SK-N-SH (cell line): Measurements from ENCODE around the gene GTF2H4. TPM values are rescaled to one million over a fixed set of nuclear protein-coding genes. Genes with fewer than 3 reads are reported as not detected.

ENCODE experiments used
- CTCF ChIA-PET: fragments of 300-600, 350-600 bp; formaldehyde crosslinking; extraction: SDS; loops from one replicate; lab custom pipeline; 2021; lab: Yijun Ruan, JAX
- POLR2A ChIA-PET: fragments of 350-600 bp; sonication (Branson Sonifier 250); formaldehyde crosslinking; extraction: SDS; loops from one replicate; lab custom pipeline; 2020; ENCODE audit warnings: antibody characterized with exemption, inconsistent platforms; lab: Yijun Ruan, JAX
- DNase-seq: peaks from one replicate; pipeline ENCODE4 v3.0.0; 2012
- H2AFZ ChIP-seq: fragments of 200-600 bp; sonication (generic); 2 replicates; pipeline ENCODE4 v1.8.1; 2016; ENCODE audit warnings: antibody characterized with exemption, mild to moderate bottlenecking, low read depth
- H3F3A ChIP-seq: fragments of 200-600 bp; sonication (generic); replicated peaks from 2 replicates; pipeline ENCODE3; 2016; ENCODE audit warnings: antibody characterized with exemption, mild to moderate bottlenecking; ENCODE audit not compliant: insufficient read depth
- H3K27ac ChIP-seq, 2 experiments: fragments of 200-500 bp in 1 of 2; fragments of 200-600 bp in 1 of 2; sonication (Bioruptor generic) in 1 of 2; sonication (generic), shearing (Covaris generic) in 1 of 2; 2 replicates each; pipeline versions ENCODE4 v1.5.1 to v1.6.1; 2014 to 2016; ENCODE audit warnings: low read depth in 2 of 2, inconsistent platforms in 1 of 2, low read length in 1 of 2, mild to moderate bottlenecking in 1 of 2, mixed read lengths in 1 of 2
- H3K27me3 ChIP-seq: fragments of 200-600 bp; sonication (generic), shearing (Covaris generic); 2 replicates; pipeline ENCODE4 v1.6.1; 2016; ENCODE audit warnings: mixed run types; ENCODE audit not compliant: insufficient read depth
- H3K36me3 ChIP-seq, 2 experiments: fragments of 200-500 bp in 1 of 2; fragments of 200-600 bp in 1 of 2; sonication (Bioruptor generic) in 1 of 2; sonication (generic) in 1 of 2; replicated peaks in 1 of 2; 2 replicates each; pipeline versions ENCODE3 to v1.5.1; 2014 to 2016; ENCODE audit warnings: low read length in 1 of 2, mild to moderate bottlenecking in 1 of 2; ENCODE audit not compliant: insufficient read depth in 2 of 2, control insufficient read depth in 1 of 2
- H3K4me1 ChIP-seq, 2 experiments: fragments of 200-500 bp in 1 of 2; fragments of 200-600 bp in 1 of 2; sonication (Bioruptor generic) in 1 of 2; sonication (generic), shearing (Covaris generic) in 1 of 2; 2 replicates each; pipeline versions ENCODE4 v1.5.1 to v1.6.1; 2014 to 2016; ENCODE audit warnings: low read depth in 1 of 2, low read length in 1 of 2, mixed run types in 1 of 2; ENCODE audit not compliant: insufficient read depth in 2 of 2, control insufficient read depth in 1 of 2
- H3K4me2 ChIP-seq: fragments of 200-600 bp; sonication (generic), shearing (Covaris generic); 2 replicates; pipeline ENCODE4 v1.6.1; 2017; ENCODE audit warnings: mixed run types
- H3K4me3 ChIP-seq, 2 experiments: fragments of 200-500 bp in 1 of 2; fragments of 200-600 bp in 1 of 2; sonication (Bioruptor generic) in 1 of 2; sonication (generic), shearing (Covaris generic) in 1 of 2; 2 replicates each; pipeline versions ENCODE4 v1.5.1 to v1.8.1; 2014 to 2016; ENCODE audit warnings: low read depth in 2 of 2, inconsistent platforms in 1 of 2, low read length in 1 of 2, mild to moderate bottlenecking in 1 of 2, mixed read lengths in 1 of 2, moderate library complexity in 1 of 2
- H3K79me2 ChIP-seq: fragments of 200-600 bp; sonication (generic); 2 replicates; pipeline ENCODE4 v1.8.1; 2017; ENCODE audit warnings: mild to moderate bottlenecking; ENCODE audit not compliant: insufficient read depth
- H3K9ac ChIP-seq: fragments of 200-600 bp; sonication (generic); 2 replicates; pipeline ENCODE4 v1.6.1; 2017; ENCODE audit warnings: mixed run types
- H3K9me2 ChIP-seq: fragments of 200-600 bp; sonication (generic); 2 replicates; pipeline ENCODE4 v1.6.1; 2017; ENCODE audit warnings: mixed run types
- H3K9me3 ChIP-seq: fragments of 200-600 bp; sonication (generic); 2 replicates; pipeline ENCODE4 v1.6.1; 2017; ENCODE audit warnings: mixed run types, mild to moderate bottlenecking, moderate library complexity
- H4K20me1 ChIP-seq: fragments of 200-600 bp; sonication (generic); 2 replicates; pipeline ENCODE4 v1.6.1; 2017; ENCODE audit warnings: mild to moderate bottlenecking, mixed run types; ENCODE audit not compliant: insufficient read depth
- EP300 ChIP-seq, 2 experiments: IDR thresholded peaks; 2 replicates each; pipeline versions ENCODE4 v1.4.0 to v1.6.1; 2012; ENCODE audit warnings: borderline replicate concordance in 1 of 2, low read depth in 1 of 2, low read length in 1 of 2
- EZH2phosphoT487 ChIP-seq: fragments of 200-600 bp; sonication (generic); IDR thresholded peaks from 2 replicates; pipeline ENCODE4 v1.6.1; 2017; ENCODE audit warnings: low read depth, mixed run types, mild to moderate bottlenecking, antibody characterized with exemption, moderate library complexity, borderline replicate concordance
- FOSL2 ChIP-seq: IDR thresholded peaks from 2 replicates; pipeline ENCODE4 v1.4.0; 2012; ENCODE audit warnings: low read depth, mild to moderate bottlenecking, moderate library complexity, borderline replicate concordance
- GABPA ChIP-seq: IDR thresholded peaks from 2 replicates; pipeline ENCODE4 v1.4.0; 2012; ENCODE audit warnings: low read depth, mild to moderate bottlenecking
- GATA2 ChIP-seq: sonication (generic); formaldehyde crosslinking; IDR thresholded peaks from 2 replicates; pipeline ENCODE4 v1.5.0; 2020; ENCODE audit warnings: mild to moderate bottlenecking, missing genetic modification reagents
- JUND ChIP-seq: IDR thresholded peaks from 2 replicates; pipeline ENCODE4 v1.4.0; 2012
- MXI1 ChIP-seq: IDR thresholded peaks from 2 replicates; pipeline ENCODE4 v1.6.1; 2012; ENCODE audit warnings: mild to moderate bottlenecking, low read depth, low read length, improper control_type of control experiment
- NFIC ChIP-seq: IDR thresholded peaks from 2 replicates; pipeline ENCODE4 v1.4.0; 2012; ENCODE audit warnings: borderline replicate concordance
- NRF1 ChIP-seq: IDR thresholded peaks from 2 replicates; pipeline ENCODE4 v1.6.1; 2012; ENCODE audit warnings: low read depth, mild to moderate bottlenecking, low read length
- POLR2AphosphoS5 ChIP-seq: IDR thresholded peaks from 2 replicates; pipeline ENCODE4 v1.6.1; 2012; ENCODE audit warnings: low read depth, low read length
- RCOR1 ChIP-seq: fragments of 150-350 bp; IDR thresholded peaks from 2 replicates; pipeline ENCODE4 v1.6.1; 2017; ENCODE audit warnings: antibody characterized with exemption, low read length
- RFX5 ChIP-seq: IDR thresholded peaks from 2 replicates; pipeline ENCODE4 v1.6.1; 2012; ENCODE audit warnings: mild to moderate bottlenecking, improper control_type of control experiment, low read length
- SMC3 ChIP-seq: IDR thresholded peaks from 2 replicates; pipeline ENCODE4 v1.6.1; 2012; ENCODE audit warnings: low read depth, low read length, improper control_type of control experiment
- TEAD4 ChIP-seq: IDR thresholded peaks from 2 replicates; pipeline ENCODE4 v1.4.0; 2012; ENCODE audit warnings: mild to moderate bottlenecking, borderline replicate concordance; ENCODE audit not compliant: insufficient read depth
- YY1 ChIP-seq: IDR thresholded peaks from 2 replicates; pipeline ENCODE4 v1.4.0; 2012; ENCODE audit warnings: low read depth, mild to moderate bottlenecking
- WGBS: methylation state at CpG from one replicate; pipeline ENCODE4 v1.1.6; 2017; ENCODE audit warnings: low lambda C conversion rate; 5-methylcytosine and 5-hydroxymethylcytosine counted together
- polyA plus RNA-seq, 3 experiments: library from polyadenylated mRNA; depleted of rRNA; stranded (reverse); fragments of >200 nt; gene quantifications; 2 replicates each; pipeline ENCODE4 v1.2.3, GENCODE V29; 2012
- TF ChIP-seq, protein P1 (sequence below): fragments of 200-600 bp; sonication (generic); IDR thresholded peaks from 2 replicates; pipeline ENCODE4 v1.6.1; 2017; ENCODE audit warnings: antibody characterized with exemption, mild to moderate bottlenecking, moderate library complexity
- TF ChIP-seq, protein P2 (sequence below): IDR thresholded peaks from 2 replicates; pipeline ENCODE4 v1.4.0; 2012; ENCODE audit warnings: low read depth, borderline replicate concordance
- TF ChIP-seq, protein P3 (sequence below): IDR thresholded peaks from 2 replicates; pipeline ENCODE4 v1.6.1; 2012; ENCODE audit warnings: mild to moderate bottlenecking, low read depth, low read length, moderate library complexity
- TF ChIP-seq, protein P4 (sequence below): IDR thresholded peaks from 2 replicates; pipeline ENCODE4; 2012
- TF ChIP-seq, protein P5 (sequence below): IDR thresholded peaks from 2 replicates; pipeline ENCODE4 v1.4.0; 2012; ENCODE audit warnings: low read depth, borderline replicate concordance

Gene GTF2H4
- polyA plus RNA-seq, 1 of the 3 experiments (the other 2 are of a cell fraction): 30.7 TPM

GRCh38 chr6:30930506-30930905, 22.5 kb downstream of the GTF2H4 start:
- Histone ChIP-seq H4K20me1 (no peaks in the 10 kb centered on the region), H3K27ac (no peak overlapping the region), H2AFZ (no peak overlapping the region), H3K4me1 (no peaks in the 10 kb centered on the region), H3K36me3 (peaks cover 4 to 9% of the 10 kb centered on the region in 2 experiments), H3K27me3 (no peaks in the 10 kb centered on the region), H3K79me2 (no peaks in the 10 kb centered on the region), H3K9ac (no peak overlapping the region), H3F3A (no peaks in the 10 kb centered on the region), H3K9me2 (no peaks in the 10 kb centered on the region), H3K4me3 (no peak overlapping the region), H3K9me3 (no peaks in the 10 kb centered on the region), H3K4me2 (no peak overlapping the region)
- 63% methylated on average over 4 of the region's 4 CpGs for WGBS
- TF ChIP-seq RCOR1 (no peak), EP300 (IDR thresholded peaks at IDR 0.05; ENCODE audit: borderline replicate concordance in 1 of 2, low read depth in 1 of 2, low read length in 1 of 2) (no peak), EZH2phosphoT487 (no peak), FOSL2 (no peak), RFX5 (no peak), JUND (no peak), POLR2AphosphoS5 (no peak), GATA2 (no peak), MXI1 (no peak), NRF1 (no peak), YY1 (no peak), SMC3 (no peak), NFIC (no peak), TEAD4 (no peak), GABPA (no peak)
- TF ChIP-seq, protein P1, sequence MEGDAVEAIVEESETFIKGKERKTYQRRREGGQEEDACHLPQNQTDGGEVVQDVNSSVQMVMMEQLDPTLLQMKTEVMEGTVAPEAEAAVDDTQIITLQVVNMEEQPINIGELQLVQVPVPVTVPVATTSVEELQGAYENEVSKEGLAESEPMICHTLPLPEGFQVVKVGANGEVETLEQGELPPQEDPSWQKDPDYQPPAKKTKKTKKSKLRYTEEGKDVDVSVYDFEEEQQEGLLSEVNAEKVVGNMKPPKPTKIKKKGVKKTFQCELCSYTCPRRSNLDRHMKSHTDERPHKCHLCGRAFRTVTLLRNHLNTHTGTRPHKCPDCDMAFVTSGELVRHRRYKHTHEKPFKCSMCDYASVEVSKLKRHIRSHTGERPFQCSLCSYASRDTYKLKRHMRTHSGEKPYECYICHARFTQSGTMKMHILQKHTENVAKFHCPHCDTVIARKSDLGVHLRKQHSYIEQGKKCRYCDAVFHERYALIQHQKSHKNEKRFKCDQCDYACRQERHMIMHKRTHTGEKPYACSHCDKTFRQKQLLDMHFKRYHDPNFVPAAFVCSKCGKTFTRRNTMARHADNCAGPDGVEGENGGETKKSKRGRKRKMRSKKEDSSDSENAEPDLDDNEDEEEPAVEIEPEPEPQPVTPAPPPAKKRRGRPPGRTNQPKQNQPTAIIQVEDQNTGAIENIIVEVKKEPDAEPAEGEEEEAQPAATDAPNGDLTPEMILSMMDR: no peak
- TF ChIP-seq, protein P2, sequence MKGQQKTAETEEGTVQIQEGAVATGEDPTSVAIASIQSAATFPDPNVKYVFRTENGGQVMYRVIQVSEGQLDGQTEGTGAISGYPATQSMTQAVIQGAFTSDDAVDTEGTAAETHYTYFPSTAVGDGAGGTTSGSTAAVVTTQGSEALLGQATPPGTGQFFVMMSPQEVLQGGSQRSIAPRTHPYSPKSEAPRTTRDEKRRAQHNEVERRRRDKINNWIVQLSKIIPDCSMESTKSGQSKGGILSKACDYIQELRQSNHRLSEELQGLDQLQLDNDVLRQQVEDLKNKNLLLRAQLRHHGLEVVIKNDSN: no peak
- TF ChIP-seq, protein P3, sequence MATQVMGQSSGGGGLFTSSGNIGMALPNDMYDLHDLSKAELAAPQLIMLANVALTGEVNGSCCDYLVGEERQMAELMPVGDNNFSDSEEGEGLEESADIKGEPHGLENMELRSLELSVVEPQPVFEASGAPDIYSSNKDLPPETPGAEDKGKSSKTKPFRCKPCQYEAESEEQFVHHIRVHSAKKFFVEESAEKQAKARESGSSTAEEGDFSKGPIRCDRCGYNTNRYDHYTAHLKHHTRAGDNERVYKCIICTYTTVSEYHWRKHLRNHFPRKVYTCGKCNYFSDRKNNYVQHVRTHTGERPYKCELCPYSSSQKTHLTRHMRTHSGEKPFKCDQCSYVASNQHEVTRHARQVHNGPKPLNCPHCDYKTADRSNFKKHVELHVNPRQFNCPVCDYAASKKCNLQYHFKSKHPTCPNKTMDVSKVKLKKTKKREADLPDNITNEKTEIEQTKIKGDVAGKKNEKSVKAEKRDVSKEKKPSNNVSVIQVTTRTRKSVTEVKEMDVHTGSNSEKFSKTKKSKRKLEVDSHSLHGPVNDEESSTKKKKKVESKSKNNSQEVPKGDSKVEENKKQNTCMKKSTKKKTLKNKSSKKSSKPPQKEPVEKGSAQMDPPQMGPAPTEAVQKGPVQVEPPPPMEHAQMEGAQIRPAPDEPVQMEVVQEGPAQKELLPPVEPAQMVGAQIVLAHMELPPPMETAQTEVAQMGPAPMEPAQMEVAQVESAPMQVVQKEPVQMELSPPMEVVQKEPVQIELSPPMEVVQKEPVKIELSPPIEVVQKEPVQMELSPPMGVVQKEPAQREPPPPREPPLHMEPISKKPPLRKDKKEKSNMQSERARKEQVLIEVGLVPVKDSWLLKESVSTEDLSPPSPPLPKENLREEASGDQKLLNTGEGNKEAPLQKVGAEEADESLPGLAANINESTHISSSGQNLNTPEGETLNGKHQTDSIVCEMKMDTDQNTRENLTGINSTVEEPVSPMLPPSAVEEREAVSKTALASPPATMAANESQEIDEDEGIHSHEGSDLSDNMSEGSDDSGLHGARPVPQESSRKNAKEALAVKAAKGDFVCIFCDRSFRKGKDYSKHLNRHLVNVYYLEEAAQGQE: no peak
- TF ChIP-seq, protein P4, sequence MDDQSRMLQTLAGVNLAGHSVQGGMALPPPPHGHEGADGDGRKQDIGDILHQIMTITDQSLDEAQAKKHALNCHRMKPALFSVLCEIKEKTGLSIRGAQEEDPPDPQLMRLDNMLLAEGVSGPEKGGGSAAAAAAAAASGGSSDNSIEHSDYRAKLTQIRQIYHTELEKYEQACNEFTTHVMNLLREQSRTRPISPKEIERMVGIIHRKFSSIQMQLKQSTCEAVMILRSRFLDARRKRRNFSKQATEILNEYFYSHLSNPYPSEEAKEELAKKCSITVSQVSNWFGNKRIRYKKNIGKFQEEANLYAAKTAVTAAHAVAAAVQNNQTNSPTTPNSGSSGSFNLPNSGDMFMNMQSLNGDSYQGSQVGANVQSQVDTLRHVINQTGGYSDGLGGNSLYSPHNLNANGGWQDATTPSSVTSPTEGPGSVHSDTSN: no peak
- TF ChIP-seq, protein P5, sequence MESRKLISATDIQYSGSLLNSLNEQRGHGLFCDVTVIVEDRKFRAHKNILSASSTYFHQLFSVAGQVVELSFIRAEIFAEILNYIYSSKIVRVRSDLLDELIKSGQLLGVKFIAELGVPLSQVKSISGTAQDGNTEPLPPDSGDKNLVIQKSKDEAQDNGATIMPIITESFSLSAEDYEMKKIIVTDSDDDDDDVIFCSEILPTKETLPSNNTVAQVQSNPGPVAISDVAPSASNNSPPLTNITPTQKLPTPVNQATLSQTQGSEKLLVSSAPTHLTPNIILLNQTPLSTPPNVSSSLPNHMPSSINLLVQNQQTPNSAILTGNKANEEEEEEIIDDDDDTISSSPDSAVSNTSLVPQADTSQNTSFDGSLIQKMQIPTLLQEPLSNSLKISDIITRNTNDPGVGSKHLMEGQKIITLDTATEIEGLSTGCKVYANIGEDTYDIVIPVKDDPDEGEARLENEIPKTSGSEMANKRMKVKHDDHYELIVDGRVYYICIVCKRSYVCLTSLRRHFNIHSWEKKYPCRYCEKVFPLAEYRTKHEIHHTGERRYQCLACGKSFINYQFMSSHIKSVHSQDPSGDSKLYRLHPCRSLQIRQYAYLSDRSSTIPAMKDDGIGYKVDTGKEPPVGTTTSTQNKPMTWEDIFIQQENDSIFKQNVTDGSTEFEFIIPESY: no peak
- POLR2A ChIA-PET: no interaction called here
- CTCF ChIA-PET: no interaction called here
- no peak for DNase-seq
